Measurements from ENCODE around the gene SNX9. TPM values are rescaled to one million over a fixed set of nuclear protein-coding genes. Genes with fewer than 3 reads are reported as not detected.

The SNX9 gene
- total RNA-seq, 6 donors from 2014 or later = 13.6 to 31.6 (median 19.0) TPM

DNA sequence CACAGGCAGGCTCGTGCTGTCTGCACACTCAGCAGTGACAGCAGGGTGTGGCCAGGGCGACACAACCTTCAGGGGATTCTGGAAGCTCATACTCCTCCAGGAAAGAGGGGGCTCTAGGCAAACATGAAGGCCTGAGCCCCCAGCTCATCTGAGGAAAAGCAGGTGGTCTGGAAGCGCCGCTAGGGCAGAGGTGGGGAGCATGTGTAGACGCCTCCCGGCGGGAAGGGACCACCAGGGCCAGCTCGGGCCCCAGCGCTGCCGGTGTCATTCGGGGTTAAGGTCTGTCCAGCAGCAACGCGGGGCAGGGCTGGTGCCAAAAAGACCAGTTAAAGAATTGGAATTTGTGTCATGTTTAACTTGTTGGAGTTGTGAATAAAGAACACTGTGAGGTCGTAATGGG, 119.3 kb downstream of the SNX9 start:
- Histone ChIP-seq H3K4me3 (no peak overlapping the region), H3K36me3 (peaks cover 0 to 78% (median 19%) of the 10 kb centered on the region in 4 donors), H3K4me1 (no peaks in the 10 kb centered on the region), H3K27me3 (no peaks in the 10 kb centered on the region), H3K9me3 (no peaks in the 10 kb centered on the region), H3K27ac (no peak overlapping the region)
- peak in 1 of 2 donors; percentile 63 for DNase-seq
- ATAC-seq (ENCODE audit: low FRiP score in 2 of 2) = no peak
- 94 to 95% methylated on average over 13 of the region's 14 CpGs for WGBS, 2 donors
- TF ChIP-seq EP300 (IDR thresholded peaks at IDR 0.05) (no peak), POLR2AphosphoS5 (IDR thresholded peaks at IDR 0.05) (no peak), POLR2A (IDR thresholded peaks at IDR 0.05) (no peak)
- TF ChIP-seq, protein P1, sequence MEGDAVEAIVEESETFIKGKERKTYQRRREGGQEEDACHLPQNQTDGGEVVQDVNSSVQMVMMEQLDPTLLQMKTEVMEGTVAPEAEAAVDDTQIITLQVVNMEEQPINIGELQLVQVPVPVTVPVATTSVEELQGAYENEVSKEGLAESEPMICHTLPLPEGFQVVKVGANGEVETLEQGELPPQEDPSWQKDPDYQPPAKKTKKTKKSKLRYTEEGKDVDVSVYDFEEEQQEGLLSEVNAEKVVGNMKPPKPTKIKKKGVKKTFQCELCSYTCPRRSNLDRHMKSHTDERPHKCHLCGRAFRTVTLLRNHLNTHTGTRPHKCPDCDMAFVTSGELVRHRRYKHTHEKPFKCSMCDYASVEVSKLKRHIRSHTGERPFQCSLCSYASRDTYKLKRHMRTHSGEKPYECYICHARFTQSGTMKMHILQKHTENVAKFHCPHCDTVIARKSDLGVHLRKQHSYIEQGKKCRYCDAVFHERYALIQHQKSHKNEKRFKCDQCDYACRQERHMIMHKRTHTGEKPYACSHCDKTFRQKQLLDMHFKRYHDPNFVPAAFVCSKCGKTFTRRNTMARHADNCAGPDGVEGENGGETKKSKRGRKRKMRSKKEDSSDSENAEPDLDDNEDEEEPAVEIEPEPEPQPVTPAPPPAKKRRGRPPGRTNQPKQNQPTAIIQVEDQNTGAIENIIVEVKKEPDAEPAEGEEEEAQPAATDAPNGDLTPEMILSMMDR (IDR thresholded peaks at IDR 0.05) = no peak

DNA sequence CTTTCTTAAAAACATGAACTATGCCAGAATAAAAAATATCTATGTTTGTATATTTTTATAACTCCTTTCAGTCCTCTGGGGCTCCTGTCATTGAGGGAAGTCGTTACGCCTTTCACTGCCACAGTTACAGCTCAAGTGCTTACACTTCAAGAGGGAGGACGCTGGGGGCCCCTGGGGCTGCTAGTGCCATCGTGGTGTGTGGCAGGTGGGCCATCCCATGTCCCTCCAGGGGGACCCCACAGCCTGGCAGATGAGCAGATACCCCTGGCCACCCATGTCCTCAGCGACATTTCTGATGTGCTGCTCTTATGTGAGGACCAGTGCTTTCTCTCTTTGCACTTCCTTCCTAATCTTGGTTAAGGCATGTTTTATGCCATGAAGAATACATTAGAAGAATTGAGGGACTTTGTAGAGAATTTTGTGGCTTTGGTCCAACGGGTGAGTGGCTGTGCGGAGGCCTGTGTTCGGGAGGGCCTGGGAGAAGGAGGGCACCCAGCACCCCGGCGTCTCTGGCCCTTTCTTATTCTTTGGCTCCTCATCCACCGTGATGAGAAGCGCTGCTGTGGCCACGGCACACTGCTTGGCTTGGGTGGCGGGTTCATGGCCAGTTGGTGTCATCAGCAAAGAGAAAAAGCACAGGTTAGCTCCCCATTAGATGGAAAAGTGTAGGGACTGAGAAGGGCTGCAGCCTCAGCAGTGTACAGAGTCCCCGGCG, 120.4 kb downstream of the SNX9 start:
- H3K4me1 ChIP-seq = no peaks in the 10 kb centered on the region
- peaks cover 0 to 67% (median 19%) of the 10 kb centered on the region in 4 donors for H3K36me3 ChIP-seq
- WGBS, 2 donors = 91 to 93% methylated on average over 15 to 16 of the region's 16 CpGs
- no peaks in the 10 kb centered on the region for H3K9me3 ChIP-seq
- H3K27me3 ChIP-seq = no peaks in the 10 kb centered on the region
- ATAC-seq (ENCODE audit: low FRiP score in 2 of 2) = no peak
- no peak overlapping the region for H3K27ac ChIP-seq
- no peak for TF ChIP-seq POLR2A (IDR thresholded peaks at IDR 0.05)
- no peak for TF ChIP-seq POLR2AphosphoS5 (IDR thresholded peaks at IDR 0.05)
- peak in 1 of 2 donors; percentile 49 for DNase-seq
- H3K4me3 ChIP-seq = no peak overlapping the region

DNA sequence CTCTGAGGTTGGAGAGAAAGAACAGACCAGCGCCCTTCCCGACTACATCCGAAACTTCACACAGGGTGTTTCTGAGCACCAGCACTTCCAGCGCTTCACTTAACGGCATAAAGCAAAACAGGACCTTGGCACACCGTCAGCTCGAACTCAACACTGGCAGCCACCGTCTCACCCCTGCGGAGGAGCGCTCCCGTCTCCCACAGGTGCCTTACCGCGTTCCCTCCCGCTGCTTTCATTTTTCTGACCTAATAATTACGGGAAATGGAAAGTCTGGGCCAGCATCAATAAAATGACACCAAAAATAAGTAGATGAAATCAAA, 120.9 kb downstream of the SNX9 start:
- Histone ChIP-seq H3K36me3 (peaks cover 0 to 62% (median 19%) of the 10 kb centered on the region in 4 donors), H3K9me3 (no peaks in the 10 kb centered on the region), H3K4me1 (no peaks in the 10 kb centered on the region), H3K27me3 (no peaks in the 10 kb centered on the region), H3K4me3 (no peak overlapping the region), H3K27ac (no peak overlapping the region)
- 94% methylated on average over 14 to 15 of the region's 15 CpGs for WGBS, 2 donors
- DNase-seq (peak in 1 of 2 donors; percentile 33), ATAC-seq (ENCODE audit: low FRiP score in 2 of 2) (no peak)
- no peak for TF ChIP-seq POLR2AphosphoS5 (IDR thresholded peaks at IDR 0.05)
- TF ChIP-seq EP300 (IDR thresholded peaks at IDR 0.05) = no peak
- no peak for TF ChIP-seq POLR2A (IDR thresholded peaks at IDR 0.05)
- TF ChIP-seq, protein P1 (IDR thresholded peaks at IDR 0.05) = no peak

DNA sequence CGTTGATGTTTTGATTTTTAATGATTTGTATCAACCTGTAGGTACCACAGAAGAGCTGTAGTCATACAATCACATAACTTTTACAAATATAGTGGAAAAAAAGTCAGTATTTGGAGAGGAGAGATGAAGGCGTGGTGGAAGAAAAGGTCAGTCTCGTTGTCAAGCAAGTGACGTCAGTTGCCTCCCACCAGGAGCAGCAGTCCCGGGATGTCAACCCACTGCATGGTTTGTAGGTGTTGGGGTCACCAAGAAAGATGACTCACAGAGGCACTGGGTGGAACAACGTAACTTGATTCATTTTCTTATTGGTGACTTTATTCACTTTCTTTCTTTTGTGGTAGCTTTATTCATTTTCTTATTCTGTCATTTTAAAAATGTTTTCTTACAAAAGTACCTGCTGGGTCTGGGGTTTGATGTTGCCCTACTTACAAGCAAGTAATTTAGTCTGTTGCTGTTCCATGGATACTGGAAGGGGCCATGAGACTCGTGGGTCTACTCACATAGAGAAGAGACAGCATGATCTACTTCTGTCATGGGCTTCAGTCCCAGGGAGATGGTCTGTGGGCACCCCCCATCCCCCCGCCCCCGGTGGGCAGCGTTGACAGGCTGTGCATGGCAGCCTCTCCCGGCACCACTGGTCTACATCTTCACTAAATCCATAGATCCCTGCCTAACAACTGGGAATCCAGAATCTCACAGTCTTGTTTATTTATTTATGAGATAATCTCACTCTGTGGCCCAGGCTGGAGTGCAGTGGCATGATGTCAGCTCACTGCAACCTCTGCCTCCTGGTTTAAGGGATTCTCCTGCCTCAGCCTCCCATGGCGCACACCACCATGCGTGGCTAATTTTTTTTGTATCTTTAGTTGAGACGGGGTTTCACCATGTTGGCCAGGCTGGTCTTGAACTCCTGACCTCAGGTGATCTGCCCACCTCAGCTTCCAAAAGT, 122.2 kb downstream of the SNX9 start:
- Histone ChIP-seq H3K9me3 (peaks cover 0 to 11% (median 6%) of the 10 kb centered on the region in 4 donors), H3K4me3 (no peak overlapping the region), H3K4me1 (no peaks in the 10 kb centered on the region), H3K27me3 (no peaks in the 10 kb centered on the region), H3K27ac (no peak overlapping the region), H3K36me3 (peaks cover 0 to 51% (median 19%) of the 10 kb centered on the region in 4 donors)
- TF ChIP-seq POLR2AphosphoS5 (IDR thresholded peaks at IDR 0.05) = no peak
- TF ChIP-seq, protein P1 (IDR thresholded peaks at IDR 0.05) = no peak
- no peak for TF ChIP-seq EP300 (IDR thresholded peaks at IDR 0.05)
- no peak for TF ChIP-seq POLR2A (IDR thresholded peaks at IDR 0.05)
- no peak for ATAC-seq (ENCODE audit: low FRiP score in 2 of 2)
- peak in 1 of 2 donors; percentile 56 for DNase-seq
- WGBS, 2 donors = 86 to 90% methylated on average over 11 to 14 of the region's 14 CpGs

DNA sequence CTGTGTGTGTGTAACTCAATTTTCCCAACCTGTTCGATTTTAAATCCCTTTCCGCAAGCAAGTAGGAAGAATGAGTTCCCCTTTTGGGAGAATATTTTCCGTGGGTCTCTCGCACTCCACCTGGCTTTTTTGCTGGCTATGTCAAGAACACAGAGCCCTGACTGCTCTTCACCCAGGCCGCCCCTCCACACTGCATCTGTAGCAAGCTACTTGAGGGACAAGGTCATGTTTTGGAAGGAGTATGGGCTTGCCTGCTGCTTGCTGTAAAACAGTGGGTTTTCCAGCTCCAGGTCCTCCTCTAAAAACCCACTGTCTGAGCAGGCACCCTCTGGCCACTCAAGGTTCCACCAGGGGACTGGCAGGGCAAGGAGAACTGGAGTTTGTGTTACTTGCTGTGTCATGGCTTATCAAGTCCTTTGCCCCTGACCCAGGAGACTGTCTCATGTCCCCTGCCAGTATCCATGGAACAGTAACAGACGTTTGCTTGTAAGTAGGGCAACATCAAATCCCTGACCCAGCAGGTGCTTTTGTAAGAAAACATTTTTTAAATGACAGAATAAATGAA, 123.1 kb downstream of the SNX9 start:
- H3K4me3 ChIP-seq = no peak overlapping the region
- 93 to 94% methylated on average over 6 of the region's 6 CpGs for WGBS, 2 donors
- no peaks in the 10 kb centered on the region for H3K4me1 ChIP-seq
- H3K36me3 ChIP-seq = peaks cover 0 to 42% (median 14%) of the 10 kb centered on the region in 4 donors
- ATAC-seq (ENCODE audit: low FRiP score in 2 of 2) = no peak
- H3K27ac ChIP-seq = no peak overlapping the region
- no peak for TF ChIP-seq POLR2AphosphoS5 (IDR thresholded peaks at IDR 0.05)
- TF ChIP-seq, protein P1 (IDR thresholded peaks at IDR 0.05) = no peak
- TF ChIP-seq POLR2A (IDR thresholded peaks at IDR 0.05) = no peak
- no peak for TF ChIP-seq EP300 (IDR thresholded peaks at IDR 0.05)
- DNase-seq = no peak
- H3K9me3 ChIP-seq = peaks cover 0 to 11% (median 6%) of the 10 kb centered on the region in 4 donors
- no peaks in the 10 kb centered on the region for H3K27me3 ChIP-seq

Data from upper lobe of left lung (tissue), 6 donors.